ENCODE data around the gene PMPCA.

Gene PMPCA

GRCh38 chr9:136368190-136368589 is 42.3 kb upstream of the PMPCA start:
- ChIA-PET CTCF (interaction anchor here (1.8 to 8.7 kb wide), 2 partner anchors 34 to 55 kb away, joined by 4 to 93 read pairs; no protein-coding TSS in a partner anchor), POLR2A (no interaction called here)
- TF ChIP-seq, protein P1, sequence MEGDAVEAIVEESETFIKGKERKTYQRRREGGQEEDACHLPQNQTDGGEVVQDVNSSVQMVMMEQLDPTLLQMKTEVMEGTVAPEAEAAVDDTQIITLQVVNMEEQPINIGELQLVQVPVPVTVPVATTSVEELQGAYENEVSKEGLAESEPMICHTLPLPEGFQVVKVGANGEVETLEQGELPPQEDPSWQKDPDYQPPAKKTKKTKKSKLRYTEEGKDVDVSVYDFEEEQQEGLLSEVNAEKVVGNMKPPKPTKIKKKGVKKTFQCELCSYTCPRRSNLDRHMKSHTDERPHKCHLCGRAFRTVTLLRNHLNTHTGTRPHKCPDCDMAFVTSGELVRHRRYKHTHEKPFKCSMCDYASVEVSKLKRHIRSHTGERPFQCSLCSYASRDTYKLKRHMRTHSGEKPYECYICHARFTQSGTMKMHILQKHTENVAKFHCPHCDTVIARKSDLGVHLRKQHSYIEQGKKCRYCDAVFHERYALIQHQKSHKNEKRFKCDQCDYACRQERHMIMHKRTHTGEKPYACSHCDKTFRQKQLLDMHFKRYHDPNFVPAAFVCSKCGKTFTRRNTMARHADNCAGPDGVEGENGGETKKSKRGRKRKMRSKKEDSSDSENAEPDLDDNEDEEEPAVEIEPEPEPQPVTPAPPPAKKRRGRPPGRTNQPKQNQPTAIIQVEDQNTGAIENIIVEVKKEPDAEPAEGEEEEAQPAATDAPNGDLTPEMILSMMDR (IDR thresholded peaks at IDR 0.05; ENCODE audit: insufficient read depth, low read length, missing control alignments), result no peak
- H3K4me3 ChIP-seq (ENCODE audit: low read depth, low read length), result no peak overlapping the region
- DNase-seq (ENCODE audit: low read depth, low spot score), result no peak

- no peak for DNase-seq (ENCODE audit: low read depth, low spot score)
- no peak overlapping the region for H3K4me3 ChIP-seq (ENCODE audit: low read depth, low read length)
- ChIA-PET CTCF (interaction anchor here (0.8 kb wide), 1 partner anchor 26 kb away, joined by 3 read pairs; no protein-coding TSS in a partner anchor), POLR2A (no interaction called here)
- TF ChIP-seq, protein P1 (IDR thresholded peaks at IDR 0.05; ENCODE audit: insufficient read depth, low read length, missing control alignments), result no peak
These were observed 40.4 kb upstream of the PMPCA start for GRCh38 chr9:136370037-136370436.

DNA sequence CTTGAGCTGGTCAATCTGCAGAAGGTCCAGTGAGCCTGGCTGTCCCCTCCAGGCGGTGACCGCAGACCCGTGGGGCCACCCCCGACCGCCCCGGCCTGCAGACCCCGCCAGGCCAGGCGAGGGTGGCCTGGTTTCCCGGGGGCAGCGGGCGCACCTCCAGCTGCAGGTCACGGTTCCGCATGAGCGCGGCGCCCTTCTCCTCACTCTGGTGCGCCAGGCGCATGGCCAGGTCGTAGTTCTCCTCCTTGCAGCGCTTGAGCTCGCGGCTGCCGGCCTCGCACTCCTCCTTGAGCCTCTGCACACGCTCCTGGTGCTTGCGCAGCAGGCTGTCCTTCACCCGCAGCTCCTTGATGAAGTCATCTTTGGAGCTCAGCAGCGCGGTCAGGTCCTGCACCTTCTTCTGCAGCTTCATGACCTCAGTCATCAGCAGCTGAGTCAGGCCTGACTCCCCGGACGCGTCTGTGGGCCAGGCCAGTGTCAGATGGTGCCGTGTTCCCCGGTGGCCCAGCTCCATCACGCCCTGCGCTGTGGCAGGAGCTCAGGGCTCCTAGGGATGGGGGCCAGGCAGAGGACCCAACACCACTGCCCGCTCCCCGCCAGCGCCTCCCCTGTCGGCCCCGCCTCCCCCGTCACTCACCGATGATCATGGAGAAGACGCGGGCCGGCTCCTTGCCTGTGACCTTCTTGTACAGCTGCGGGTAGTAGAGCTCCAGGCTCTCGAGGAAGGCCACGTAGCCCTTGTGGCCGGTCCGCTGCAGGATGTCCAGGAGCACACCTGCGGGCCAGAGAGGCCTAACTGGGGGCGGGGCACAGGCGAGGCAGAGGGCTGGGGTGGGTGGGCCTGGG is 39.5 kb upstream of the PMPCA start:
- no peak for DNase-seq (ENCODE audit: low read depth, low spot score)
- TF ChIP-seq, protein P1 (IDR thresholded peaks at IDR 0.05; ENCODE audit: insufficient read depth, low read length, missing control alignments), result no peak
- CTCF ChIA-PET, result interaction anchor here (0.8 to 5.2 kb wide), 4 partner anchors 7 to 58 kb away, joined by 3 to 54 read pairs (median 4); partner anchors contain the start of gene DNLZ
- no peak overlapping the region for H3K4me3 ChIP-seq (ENCODE audit: low read depth, low read length)
- POLR2A ChIA-PET, result no interaction called here

GRCh38 chr9:136371533-136371880 is 39.0 kb upstream of the PMPCA start:
- TF ChIP-seq, protein P1 (IDR thresholded peaks at IDR 0.05; ENCODE audit: insufficient read depth, low read length, missing control alignments), result no peak
- CTCF ChIA-PET, result interaction anchor here (1.0 to 5.2 kb wide), 3 partner anchors 8 to 59 kb away, joined by 3 to 54 read pairs (median 5); partner anchors contain the start of gene DNLZ
- no peak for DNase-seq (ENCODE audit: low read depth, low spot score)
- no peak overlapping the region for H3K4me3 ChIP-seq (ENCODE audit: low read depth, low read length)
- POLR2A ChIA-PET, result no interaction called here

DNA sequence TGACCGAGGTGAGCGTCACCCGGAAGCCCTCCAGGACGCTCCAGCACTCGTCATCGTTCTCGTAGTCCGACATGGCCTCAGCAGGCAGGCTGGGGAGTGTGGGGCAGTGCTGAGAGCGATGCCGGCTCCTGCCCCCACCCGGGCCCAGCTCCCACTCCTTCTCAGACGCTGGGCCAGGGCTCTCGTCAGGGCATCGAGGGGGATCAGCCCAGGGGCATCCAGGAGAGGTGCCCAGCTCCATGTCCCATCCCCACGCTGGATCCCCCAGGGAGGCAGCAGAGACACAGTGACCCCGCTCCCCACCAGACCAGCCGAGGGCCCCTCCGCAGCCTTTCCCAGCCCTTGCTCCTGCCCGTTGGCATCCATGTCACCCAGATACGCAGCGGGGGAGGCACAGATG is 38.5 kb upstream of the PMPCA start:
- TF ChIP-seq, protein P1 (IDR thresholded peaks at IDR 0.05; ENCODE audit: insufficient read depth, low read length, missing control alignments), result no peak
- POLR2A ChIA-PET, result interaction anchor here (1.5 kb wide), 2 partner anchors 9 to 46 kb away, joined by 4 to 7 read pairs; partner anchors contain the start of gene DNLZ
- CTCF ChIA-PET, result interaction anchor here (1.6 to 5.2 kb wide), 3 partner anchors 8 to 59 kb away, joined by 5 to 54 read pairs (median 7); partner anchors contain the start of gene DNLZ
- no peak overlapping the region for H3K4me3 ChIP-seq (ENCODE audit: low read depth, low read length)
- DNase-seq (ENCODE audit: low read depth, low spot score), result no peak

Data from AG04449 (cell line).